NCI-H2029 treated with DMSO at 0.1 percent for 48 hours (cell line): Measurements from ENCODE around the gene CLCN3.
"Not testable (repeated sequence)": the region's sequence is repeated elsewhere in the genome, so short reads cannot be mapped to it uniquely, and the experiment has no call there.

Experiments
- DNase-seq: peaks from one replicate; lab custom pipeline; 2025; lab: John Stamatoyannopoulos, UW

The CLCN3 gene

DNA sequence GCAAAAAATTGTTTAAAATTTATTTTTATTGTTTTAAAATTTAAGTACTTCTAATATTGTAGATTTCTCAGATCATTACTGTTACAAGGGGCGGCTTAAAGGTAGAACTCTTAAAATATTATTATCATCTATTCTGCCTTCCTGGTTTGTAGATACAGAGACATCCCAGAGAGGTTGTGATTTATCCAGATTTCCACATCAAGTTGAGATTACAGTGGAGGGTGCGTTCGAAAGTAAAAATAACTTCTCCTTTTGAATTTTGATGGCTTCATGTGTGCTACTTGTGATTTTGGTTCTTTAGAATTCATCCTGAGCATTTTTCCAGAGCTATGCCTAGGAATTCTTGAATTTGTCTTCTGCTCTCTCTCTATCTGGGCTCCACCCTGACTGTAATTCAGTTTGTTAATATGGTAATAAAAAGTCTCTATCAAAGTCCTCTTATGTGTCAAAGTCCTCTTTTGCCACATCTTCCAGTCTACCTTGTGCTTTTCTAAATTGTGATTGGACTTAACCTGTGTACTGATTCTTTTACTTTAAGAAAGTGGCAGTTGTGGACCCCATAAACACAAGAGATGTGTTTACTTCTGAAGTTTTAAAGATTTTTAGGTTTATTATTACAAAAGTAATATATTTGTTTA, 37.2 kb downstream of the CLCN3 start:
- DNase-seq = no peak

DNA sequence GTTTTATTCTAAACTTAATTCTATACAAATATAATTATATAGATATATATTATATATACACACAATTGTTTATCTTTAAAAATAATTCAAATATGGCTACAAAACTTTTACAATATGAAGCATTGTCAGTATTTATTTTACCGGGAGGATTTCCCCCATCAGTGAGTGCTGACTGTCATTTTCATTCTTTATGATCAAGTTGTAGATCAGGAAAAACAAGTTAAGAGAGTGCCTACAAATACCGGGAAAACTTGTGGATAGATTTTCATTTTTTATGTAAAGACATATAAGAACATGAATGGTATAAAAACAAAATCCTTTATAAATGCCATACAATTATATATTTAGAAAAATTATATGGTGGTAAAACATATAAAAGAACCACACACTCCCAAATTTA, 37.8 kb downstream of the CLCN3 start:
- DNase-seq = no peak

DNA sequence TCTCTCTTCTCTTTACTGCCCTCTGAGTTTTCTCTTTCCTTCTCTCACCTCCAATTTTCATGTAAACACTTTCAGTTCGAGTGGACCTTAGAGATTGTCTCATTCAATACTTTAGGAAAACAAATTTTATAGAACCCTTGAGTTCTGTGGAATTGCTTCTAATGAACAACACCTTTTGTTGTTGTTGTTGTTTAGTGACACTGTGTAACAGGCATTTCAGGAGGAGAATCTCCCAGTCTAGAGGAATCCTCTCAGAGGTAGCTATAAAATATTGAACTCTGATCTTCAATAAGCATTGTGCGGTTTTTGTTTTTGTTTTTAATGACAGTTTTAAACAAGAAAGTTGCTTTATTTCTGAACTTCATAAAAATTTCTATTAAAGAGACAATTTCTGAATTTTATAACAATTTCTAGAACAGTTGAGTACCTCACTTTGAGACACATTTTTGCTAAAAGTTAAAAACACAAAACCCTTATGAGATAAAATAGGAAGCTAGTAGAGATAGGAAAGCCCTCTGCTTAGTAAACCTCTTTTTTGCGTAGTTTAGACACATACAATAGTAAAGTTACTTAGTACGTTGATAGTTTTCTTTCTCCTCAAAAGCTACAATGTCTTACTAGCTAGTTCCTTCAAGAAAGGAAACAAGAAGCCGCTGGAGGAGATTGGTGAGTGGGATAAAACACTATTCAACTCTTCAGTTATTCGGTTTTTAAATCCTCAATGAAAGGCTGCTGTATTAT, 38.8 kb downstream of the CLCN3 start:
- DNase-seq = no peak

- DNase-seq = peak; percentile 84
Observed at GRCh38 chr4:169659716-169660670, 39.6 kb downstream of the CLCN3 start.

DNA sequence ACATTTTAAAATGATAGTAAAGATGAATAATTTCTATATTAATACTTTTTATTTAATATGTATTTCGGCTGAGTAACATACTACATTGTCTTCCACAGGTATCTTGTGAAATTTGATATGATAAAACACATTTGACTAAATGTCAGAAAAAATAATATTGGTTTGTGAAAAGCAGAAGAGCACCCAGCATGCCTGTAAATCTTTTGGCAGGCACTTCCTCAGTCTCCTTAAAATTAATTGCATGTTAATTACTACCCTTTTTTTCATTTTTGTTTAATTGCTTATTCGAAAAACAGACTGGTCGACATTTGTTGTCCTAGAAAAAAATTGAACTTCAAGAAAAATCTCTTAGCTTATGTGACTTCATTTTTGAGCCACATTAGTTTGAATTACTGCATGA, 40.6 kb downstream of the CLCN3 start:
- DNase-seq = no peak

DNA sequence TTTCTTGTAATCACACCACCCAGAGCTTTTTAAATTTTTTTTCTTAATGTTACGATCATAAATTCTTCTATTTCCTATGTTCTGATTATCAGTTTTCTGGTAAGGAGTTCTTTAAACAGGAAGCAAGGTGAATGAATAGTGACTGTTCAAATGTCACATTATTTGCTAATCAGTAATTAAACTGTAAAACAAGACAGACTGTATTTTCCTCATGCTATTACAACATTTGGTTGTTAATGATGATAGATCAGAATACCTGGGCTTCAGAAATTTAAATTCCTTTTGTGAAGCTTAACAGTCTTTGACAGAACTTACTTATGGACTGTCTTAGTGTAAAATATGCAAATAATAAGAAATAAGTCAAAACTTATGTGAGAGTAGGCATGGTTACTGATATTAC, 41.4 kb downstream of the CLCN3 start:
- DNase-seq = no peak

GRCh38 chr4:169662206-169662605, 41.8 kb downstream of the CLCN3 start:
- no peak for DNase-seq

DNA sequence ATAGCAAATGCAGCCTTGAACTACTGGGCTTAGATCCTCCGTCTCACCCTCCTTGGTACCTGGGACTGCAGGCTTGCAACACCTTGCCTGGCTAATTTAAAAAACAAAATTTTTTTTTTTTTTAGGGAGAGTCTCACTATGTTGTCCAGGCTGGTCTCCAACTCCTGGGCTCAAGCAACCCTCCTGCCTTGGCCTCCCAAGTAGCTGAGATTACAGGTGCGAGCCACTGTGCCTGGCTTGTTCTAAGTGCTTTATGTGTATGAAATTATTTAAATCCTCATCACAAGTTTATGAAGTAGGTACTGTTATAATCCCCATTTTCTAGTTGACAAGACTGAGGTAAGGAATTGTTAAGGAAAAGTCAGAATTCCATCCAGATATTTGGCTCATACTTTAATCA, 43.0 kb downstream of the CLCN3 start:
- DNase-seq = no peak

- no peak for DNase-seq
Observed at GRCh38 chr4:169663831-169664230, 43.5 kb downstream of the CLCN3 start.

GRCh38 chr4:169664615-169665014, 44.2 kb downstream of the CLCN3 start:
- DNase-seq = no peak

DNA sequence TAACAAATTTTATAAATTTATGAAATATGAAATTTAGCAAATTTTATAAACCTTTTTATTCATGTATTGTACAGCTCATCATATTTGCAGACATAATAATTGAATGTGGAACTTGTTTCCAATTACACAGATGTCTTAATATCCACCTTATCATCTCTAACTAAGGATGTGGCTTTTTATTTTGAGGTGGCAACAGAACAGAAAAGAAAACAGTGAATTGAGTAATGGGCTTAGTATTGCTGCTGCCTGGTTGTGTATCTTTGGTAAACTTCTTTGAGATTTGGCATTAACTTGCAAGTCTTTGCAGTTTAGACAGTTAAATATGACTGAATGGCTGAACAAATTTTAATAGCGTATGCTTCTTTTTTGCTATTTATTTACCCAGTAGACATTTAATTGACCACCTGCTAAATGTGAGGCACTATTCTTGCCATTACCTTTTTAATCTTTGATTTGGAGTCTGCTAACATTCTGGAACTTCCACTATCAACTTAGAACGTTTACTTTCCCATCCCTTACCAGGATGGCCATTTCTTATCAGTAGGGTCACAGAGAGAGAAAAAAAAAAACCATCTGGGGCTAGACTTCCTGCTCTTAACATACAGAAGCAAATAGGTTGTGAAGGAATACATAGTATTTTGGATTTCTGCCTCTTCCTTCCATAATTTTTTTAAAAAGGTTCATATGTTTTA, 44.8 kb downstream of the CLCN3 start:
- DNase-seq = no peak

- no peak for DNase-seq
Observed at GRCh38 chr4:169668069-169668721, 47.8 kb downstream of the CLCN3 start.

GRCh38 chr4:169675825-169676224, 55.4 kb downstream of the CLCN3 start:
- no peak for DNase-seq

DNA sequence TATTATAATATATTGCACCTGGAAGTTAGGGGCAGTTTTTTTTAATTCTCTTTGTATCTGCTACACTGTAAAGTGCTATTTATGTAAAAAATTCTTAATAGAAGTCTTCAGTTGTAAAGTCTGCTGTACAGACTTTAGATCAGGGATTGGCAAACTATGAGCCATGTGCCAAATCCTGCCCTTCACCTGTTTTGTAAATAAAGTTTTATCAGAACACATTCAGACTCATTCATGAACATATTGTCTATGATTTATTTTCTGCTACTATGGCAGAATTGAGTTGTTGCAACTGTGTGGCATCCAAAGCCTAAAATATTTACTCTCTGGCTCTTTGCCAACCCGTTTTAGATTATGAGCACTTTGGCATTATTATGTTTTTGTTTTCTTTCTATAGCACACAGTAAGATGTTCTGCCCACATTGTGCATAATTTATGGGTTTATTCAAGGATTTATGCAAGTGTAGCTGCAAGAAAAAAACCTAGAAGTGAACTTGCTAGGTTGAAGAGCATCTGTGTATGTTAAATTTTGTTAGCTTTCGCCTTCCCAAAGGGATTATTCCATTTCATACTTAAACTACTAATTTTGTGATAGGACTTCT, 56.9 kb downstream of the CLCN3 start:
- DNase-seq = no peak

- not testable (repeated sequence) for DNase-seq
Observed at GRCh38 chr4:169678486-169678885, 58.1 kb downstream of the CLCN3 start.

- not testable (repeated sequence) for DNase-seq
Observed at GRCh38 chr4:169678951-169679591, 58.7 kb downstream of the CLCN3 start.

DNA sequence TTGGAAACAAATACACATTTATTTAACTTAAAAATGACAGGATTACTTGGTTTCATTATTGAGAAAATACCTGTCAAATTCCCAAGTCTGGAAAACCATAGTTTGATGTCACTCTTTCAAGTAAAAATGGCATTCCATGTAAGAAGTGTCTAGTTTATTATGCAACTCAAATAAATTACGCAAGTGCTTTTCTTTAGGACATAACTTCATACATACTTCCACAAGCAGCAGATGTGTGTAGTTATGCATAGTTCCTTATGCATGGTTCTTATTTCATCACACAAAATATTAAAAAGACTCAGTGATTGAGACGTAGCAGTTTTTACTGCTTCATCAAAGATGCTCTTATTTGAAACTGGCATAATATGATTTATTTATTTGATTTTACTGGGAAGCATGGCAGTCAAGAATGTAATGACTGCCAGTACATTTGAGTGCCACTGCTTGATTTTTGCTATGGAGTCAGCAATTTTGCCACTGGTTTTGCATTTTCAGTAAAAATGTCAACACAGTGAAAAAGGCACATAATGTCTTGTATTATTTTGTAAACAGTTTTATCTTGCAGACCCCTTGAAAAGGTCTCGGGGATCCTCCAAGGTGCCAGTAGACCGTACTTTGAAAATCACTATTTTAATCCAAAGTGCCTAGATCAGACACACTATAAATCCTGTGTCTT, 62.1 kb downstream of the CLCN3 start:
- DNase-seq = no peak

GRCh38 chr4:169689681-169690080, 69.3 kb downstream of the CLCN3 start:
- DNase-seq = no peak

DNA sequence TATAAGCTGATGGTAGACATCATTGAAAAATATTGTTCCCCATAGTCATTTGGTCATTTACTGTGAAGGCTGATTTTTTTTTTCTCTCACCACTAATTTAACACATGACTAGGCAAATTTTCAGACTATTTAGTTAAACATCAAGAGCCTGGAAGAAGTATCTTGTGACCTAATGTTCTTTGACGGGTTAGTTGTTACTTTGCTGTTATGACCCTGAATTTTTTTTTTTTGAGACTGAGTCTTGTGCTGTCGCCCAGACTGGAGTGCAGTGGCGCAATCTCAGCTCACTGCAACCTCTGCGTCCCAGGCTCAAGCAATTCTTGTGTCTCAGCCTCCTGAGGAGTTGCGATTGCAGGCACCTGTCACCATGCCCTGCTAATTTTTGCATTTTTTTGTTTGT, 70.4 kb downstream of the CLCN3 start:
- no peak for DNase-seq

DNA sequence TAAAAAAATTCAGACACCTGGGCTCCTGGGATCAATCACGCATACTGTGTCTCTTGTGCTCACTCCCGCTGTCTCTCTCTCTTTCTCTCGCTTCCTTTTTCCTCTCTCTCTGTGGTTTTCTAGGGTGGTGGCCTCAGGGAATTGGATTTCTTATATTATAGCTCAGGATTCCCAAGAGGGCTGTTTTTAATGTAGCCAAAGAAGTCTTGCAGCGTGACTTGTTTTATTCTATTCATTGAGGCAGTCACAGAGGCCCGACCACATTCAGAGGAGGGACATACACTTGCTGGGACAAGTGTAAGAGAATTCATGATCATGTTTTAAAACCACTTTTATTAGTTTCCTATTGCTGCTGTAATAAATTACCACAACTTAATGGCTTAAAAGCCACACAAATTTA, 78.0 kb downstream of the CLCN3 start:
- DNase-seq = no peak
